Lower leg skin (tissue), 3 donors: ENCODE data around the gene ADAM17.

Experiments used
- CTCF ChIP-seq, 3 donors: fragments of 450-650 bp; IDR thresholded peaks; one replicate each; pipeline ENCODE4 v1.5.1; 2016; ENCODE audit warnings: antibody characterized with exemption in 3 of 3, mild to moderate bottlenecking in 3 of 3, moderate library complexity in 2 of 3
- POLR2A ChIP-seq, 2 donors: fragments of 450-650 bp; IDR thresholded peaks; one replicate each; pipeline ENCODE4 v1.6.1; 2016 to 2017; ENCODE audit warnings: antibody characterized with exemption in 2 of 2, mild to moderate bottlenecking in 1 of 2, moderate library complexity in 1 of 2

DNA sequence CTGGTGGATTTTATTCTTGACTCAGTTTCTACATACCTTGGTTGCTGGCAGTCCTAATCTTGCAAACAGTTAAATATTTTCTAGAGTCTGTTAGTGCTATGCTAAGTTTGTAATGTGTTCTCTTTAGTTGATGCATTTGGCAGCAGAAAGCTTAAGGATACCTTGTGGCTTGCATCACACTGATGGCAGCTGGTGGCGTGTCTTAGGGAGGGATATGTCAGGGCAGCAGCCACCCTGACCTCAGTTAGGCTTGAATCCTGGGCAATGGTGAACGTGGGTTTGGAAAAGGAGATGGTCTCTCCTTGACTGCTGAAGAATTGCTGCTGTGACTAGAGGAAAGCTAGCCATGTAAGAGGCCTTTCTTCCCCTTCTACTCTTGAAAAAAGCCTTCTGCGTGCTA lies 77.1 kb downstream of the ADAM17 start:
- TF ChIP-seq POLR2A (IDR thresholded peaks at IDR 0.05) = no peak
- TF ChIP-seq CTCF (IDR thresholded peaks at IDR 0.05) = no peak
